ENCODE results near the gene UTP25.

Gene UTP25, protein sequence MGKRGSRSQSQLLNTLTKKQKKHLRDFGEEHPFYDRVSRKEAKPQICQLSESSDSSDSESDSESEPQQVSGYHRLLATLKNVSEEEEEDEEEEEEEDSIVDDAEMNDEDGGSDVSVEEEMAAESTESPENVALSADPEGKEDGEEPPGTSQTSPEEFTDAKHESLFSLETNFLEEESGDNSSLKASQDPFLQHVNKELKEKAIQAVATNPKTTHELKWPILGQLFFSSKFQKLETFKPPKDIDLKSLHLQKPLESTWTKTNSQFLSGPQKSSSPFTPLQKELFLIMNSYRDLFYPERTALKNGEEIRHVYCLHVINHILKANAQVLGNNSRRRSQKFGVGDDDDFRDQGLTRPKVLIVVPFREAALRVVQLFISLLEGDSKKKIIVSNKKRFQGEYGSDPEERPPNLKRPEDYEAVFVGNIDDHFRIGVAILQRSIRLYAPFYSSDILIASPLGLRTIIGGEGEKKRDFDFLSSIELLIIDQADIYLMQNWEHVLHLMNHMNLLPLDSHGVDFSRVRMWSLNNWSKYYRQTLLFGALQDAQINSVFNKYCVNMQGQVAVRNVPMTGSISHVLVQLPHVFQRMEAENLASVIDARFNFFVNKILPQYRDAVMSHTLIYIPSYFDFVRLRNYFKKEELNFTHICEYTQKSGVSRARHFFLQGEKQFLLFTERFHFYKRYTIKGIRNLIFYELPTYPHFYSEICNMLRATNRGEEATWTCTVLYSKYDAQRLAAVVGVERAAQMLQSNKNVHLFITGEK

DNA sequence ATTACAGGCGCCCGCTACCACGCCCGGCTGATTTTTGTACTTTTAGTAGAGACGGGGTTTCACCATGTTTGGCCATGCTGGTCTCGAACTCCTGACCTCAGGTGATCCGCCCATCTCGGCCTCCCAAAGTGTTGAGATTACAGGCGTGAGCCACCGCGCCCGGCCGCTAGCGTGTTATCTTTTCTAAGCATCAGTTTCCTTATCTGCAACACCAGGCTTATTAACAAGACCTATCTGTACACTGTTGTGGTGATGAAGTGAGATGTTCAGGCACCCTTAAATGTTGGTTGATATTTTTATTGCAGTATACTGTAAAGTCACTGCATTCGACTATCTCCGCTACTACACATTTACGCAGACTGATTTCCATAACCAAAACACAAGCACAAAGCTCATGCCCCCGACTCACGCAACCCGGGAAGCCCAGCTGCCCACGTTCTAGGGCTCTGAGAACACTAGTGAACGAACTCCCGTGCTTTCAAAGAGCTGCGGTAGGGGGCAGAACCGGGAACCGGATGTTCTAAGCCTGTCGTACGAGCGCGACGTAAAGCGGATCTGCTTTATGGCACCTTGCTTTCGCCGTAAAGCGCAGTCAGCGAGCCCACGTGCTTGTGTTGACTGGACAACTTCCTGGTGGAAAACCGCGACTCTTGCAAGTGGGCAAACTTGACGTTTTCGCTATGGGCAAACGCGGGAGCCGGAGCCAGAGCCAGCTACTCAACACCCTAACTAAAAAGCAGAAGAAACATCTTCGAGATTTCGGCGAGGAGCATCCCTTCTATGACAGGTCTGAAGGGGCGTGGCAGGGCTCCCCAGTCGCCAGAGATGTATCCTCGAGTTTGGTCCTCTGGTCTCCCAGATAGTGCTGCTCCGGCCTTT lies at the start of gene UTP25:
Gene UTP25, plus strand, starts transcription at position 589 of the 879 bp plus-strand sequence. Its CDS starts 92 bp downstream, at position 681.
- peak; percentile 80 for DNase-seq (ENCODE audit: low spot score)
- TF ChIP-seq, protein P1, sequence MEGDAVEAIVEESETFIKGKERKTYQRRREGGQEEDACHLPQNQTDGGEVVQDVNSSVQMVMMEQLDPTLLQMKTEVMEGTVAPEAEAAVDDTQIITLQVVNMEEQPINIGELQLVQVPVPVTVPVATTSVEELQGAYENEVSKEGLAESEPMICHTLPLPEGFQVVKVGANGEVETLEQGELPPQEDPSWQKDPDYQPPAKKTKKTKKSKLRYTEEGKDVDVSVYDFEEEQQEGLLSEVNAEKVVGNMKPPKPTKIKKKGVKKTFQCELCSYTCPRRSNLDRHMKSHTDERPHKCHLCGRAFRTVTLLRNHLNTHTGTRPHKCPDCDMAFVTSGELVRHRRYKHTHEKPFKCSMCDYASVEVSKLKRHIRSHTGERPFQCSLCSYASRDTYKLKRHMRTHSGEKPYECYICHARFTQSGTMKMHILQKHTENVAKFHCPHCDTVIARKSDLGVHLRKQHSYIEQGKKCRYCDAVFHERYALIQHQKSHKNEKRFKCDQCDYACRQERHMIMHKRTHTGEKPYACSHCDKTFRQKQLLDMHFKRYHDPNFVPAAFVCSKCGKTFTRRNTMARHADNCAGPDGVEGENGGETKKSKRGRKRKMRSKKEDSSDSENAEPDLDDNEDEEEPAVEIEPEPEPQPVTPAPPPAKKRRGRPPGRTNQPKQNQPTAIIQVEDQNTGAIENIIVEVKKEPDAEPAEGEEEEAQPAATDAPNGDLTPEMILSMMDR (IDR thresholded peaks at IDR 0.05; ENCODE audit: extremely low read depth, insufficient read depth, missing control alignments), result peak; percentile 64
- in situ Hi-C loops (cut with MboI; ENCODE audit: low pct_unique_long_range_greater_than_20kb, low sequenced_read_pairs, unreplicated experiment), result no loop called here

DNA sequence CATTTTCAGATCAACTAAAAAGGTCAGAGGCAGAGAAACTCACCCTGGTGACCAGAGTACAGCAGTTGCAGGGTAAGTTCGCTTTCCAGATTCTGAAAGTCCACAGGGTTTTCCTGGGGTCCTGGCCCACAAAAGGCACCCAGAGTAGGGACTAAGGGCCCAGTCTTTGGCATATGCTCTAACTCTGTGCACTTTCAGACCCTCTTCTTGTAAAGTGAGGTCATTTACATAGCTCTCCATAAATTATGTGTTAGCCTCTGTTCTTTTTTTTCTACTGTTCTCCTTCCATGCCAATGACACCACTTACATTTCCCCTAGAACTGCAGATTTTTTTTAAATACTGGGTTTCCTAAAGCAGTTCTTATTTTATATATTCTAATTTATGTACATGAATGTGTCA lies 49.7 kb upstream of the UTP25 start:
- DNase-seq (ENCODE audit: low spot score), result no peak
- in situ Hi-C loops (cut with MboI; ENCODE audit: low pct_unique_long_range_greater_than_20kb, low sequenced_read_pairs, unreplicated experiment), result no loop called here
- TF ChIP-seq, protein P1 (IDR thresholded peaks at IDR 0.05; ENCODE audit: extremely low read depth, insufficient read depth, missing control alignments), result no peak

DNA sequence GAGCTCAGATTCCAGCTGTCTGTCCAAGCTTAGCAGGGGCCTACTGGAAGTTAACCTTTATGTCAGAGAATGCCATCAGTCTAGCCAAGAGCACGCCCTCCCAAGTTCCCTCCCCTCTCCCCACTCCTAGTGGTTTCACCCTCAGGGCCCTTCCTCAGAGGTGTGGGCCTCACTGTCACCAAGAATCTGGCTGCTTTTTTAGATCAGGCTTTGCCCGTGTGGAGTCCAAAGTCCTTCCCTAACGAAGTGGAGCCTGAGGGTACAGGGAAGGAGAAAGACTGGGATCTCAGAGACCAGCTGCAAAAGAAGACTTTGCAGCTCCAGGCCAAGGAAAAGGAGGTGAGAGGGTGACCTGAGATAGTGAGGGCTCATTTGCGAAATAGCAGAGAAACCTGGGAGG lies 47.5 kb upstream of the UTP25 start:
- in situ Hi-C loops (cut with MboI; ENCODE audit: low pct_unique_long_range_greater_than_20kb, low sequenced_read_pairs, unreplicated experiment), result no loop called here
- no peak for DNase-seq (ENCODE audit: low spot score)
- TF ChIP-seq, protein P1 (IDR thresholded peaks at IDR 0.05; ENCODE audit: extremely low read depth, insufficient read depth, missing control alignments), result no peak

DNA sequence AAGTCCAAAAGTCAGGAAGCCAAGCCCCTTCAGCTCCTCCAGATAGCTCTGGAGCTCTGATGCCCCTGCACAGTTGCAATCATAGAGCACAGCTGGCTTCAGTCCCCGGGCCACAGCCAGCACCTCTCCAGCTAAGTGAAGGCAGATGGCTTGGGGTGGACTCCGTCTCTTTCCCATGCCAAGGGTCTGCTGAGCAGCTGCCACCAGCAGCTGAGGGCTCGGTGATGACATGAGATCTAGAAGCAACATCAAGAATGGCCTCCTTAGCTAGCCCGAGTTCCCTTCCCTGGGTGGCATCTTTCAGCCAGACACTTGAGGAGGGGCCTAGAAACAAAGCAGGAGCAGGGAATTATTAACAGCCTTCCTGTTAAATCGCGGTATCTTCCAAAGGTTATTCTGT lies 44.4 kb upstream of the UTP25 start:
- in situ Hi-C loops (cut with MboI; ENCODE audit: low pct_unique_long_range_greater_than_20kb, low sequenced_read_pairs, unreplicated experiment), result no loop called here
- TF ChIP-seq, protein P1 (IDR thresholded peaks at IDR 0.05; ENCODE audit: extremely low read depth, insufficient read depth, missing control alignments), result no peak
- no peak for DNase-seq (ENCODE audit: low spot score)

DNA sequence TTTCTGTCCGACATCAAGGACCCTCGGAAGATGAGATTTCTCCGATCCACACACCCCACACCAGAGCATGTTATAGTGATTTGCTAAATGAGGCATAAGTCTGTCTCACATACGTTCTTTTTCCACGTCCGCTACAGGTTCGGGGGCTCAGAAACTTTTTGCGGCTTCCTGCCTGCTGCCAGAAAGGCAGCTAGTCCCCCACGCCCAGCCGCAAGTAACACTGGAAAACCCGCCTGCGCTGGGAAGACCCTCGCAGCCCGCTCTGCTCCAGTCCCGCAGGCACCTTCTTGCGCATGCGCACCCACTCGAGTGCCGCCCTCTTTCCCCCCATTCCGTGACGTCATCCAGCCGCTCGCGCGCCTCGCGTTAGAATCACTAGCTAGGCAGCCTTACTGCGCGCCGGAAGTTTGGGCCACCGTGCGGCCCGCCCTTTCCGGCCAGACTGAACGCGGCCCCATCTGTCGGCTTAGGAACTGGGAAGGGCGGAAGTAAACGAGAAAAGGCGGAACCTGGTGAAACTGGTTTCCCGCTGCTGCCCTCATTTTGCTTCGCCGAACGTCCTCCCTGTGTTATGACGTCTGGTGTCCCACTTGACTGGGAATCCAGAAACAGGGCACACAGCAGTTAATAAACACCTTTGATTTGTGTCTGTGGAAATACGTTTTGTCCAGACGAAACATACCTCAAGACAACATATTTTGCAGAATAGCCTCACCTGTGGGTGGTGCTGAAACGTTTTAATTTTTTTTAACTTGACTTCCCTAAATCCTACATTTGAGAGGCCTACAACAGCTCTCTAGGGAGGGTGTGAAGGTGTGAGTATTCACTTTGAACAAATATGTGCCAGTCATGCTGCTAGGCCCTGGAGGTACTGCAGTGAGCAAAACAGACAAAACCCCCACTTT lies 43.3 kb upstream of the UTP25 start, which contains the start of gene C1orf74:
Gene C1orf74, minus strand, starts transcription at position 295 of the 905 bp plus-strand sequence. CDS start 925 bp downstream, outside the sequence.
- DNase-seq (ENCODE audit: low spot score), result peak; percentile 94
- in situ Hi-C loops (cut with MboI; ENCODE audit: low pct_unique_long_range_greater_than_20kb, low sequenced_read_pairs, unreplicated experiment), result no loop called here
- TF ChIP-seq, protein P1 (IDR thresholded peaks at IDR 0.05; ENCODE audit: extremely low read depth, insufficient read depth, missing control alignments), result no peak
